CD14-positive monocyte (primary cell): ENCODE data around the gene HLCS. TPM values are rescaled to one million over a fixed set of nuclear protein-coding genes. Genes with fewer than 3 reads are reported as not detected.

Experiments used
- DNase-seq, 3 donors: peaks; one replicate each; pipeline ENCODE4 v3.0.0-alpha.2; 2011 to 2022
- H2AFZ ChIP-seq: 2 replicates; pipeline ENCODE4 v1.6.0; 2012; ENCODE audit warnings: mild to moderate bottlenecking, low read depth, low read length, inconsistent platforms; ENCODE audit not compliant: insufficient read depth, poor library complexity, severe bottlenecking
- H3K27ac ChIP-seq, 2 donors: 1 replicate in 1 of 2; 2 replicates in 1 of 2; pipeline ENCODE4 v1.5.1; 2012 to 2013; ENCODE audit warnings: low read length in 2 of 2, control low read depth in 1 of 2, inconsistent platforms in 1 of 2, low read depth in 1 of 2, mild to moderate bottlenecking in 1 of 2
- H3K27me3 ChIP-seq, 2 donors: one replicate each; pipeline versions ENCODE4 v1.6.0 to v1.6.1; 2011 to 2013; ENCODE audit warnings: low read length in 2 of 2; ENCODE audit not compliant: control insufficient read depth in 2 of 2, insufficient read depth in 2 of 2
- H3K36me3 ChIP-seq, 2 donors: replicated peaks in 1 of 2; 1 replicate in 1 of 2; 2 replicates in 1 of 2; pipeline versions ENCODE4 v1.5.1 to v1.6.1; 2012 to 2013; ENCODE audit warnings: low read length in 2 of 2, control low read depth in 1 of 2, inconsistent platforms in 1 of 2, mild to moderate bottlenecking in 1 of 2; ENCODE audit not compliant: insufficient read depth in 2 of 2, control insufficient read depth in 1 of 2
- H3K4me1 ChIP-seq, 2 donors: 1 replicate in 1 of 2; 2 replicates in 1 of 2; pipeline versions ENCODE4 v1.5.1 to v1.6.1; 2012 to 2013; ENCODE audit warnings: low read length in 2 of 2, control low read depth in 1 of 2, inconsistent platforms in 1 of 2, mild to moderate bottlenecking in 1 of 2, moderate library complexity in 1 of 2; ENCODE audit not compliant: insufficient read depth in 2 of 2, control insufficient read depth in 1 of 2
- H3K4me2 ChIP-seq: replicated peaks from 2 replicates; pipeline ENCODE3; 2012; ENCODE audit warnings: low read length, moderate library complexity, mild to moderate bottlenecking; ENCODE audit not compliant: poor library complexity, severe bottlenecking; ENCODE audit errors: extremely low read depth
- H3K4me3 ChIP-seq, 3 experiments: fragments of 200-600 bp in 1 of 3; sonication (generic) in 1 of 3; replicated peaks in 1 of 3; 1 replicate in 2 of 3; 2 replicates in 1 of 3; pipeline ENCODE4 v1.5.1; 2011 to 2013; ENCODE audit warnings: low read length in 3 of 3, mild to moderate bottlenecking in 3 of 3, control low read depth in 2 of 3, low read depth in 2 of 3, inconsistent platforms in 1 of 3, moderate library complexity in 1 of 3
- H3K79me2 ChIP-seq: 2 replicates; pipeline ENCODE4 v1.6.0; 2012; ENCODE audit warnings: mild to moderate bottlenecking, control low read depth, inconsistent platforms, low read length, moderate library complexity; ENCODE audit not compliant: insufficient read depth
- H3K9ac ChIP-seq: 2 replicates; pipeline ENCODE4 v1.6.0; 2017; ENCODE audit warnings: low read length, mild to moderate bottlenecking; ENCODE audit not compliant: insufficient read depth, poor library complexity, severe bottlenecking
- H3K9me3 ChIP-seq, 2 donors: replicated peaks in 1 of 2; 1 replicate in 1 of 2; 2 replicates in 1 of 2; pipeline versions ENCODE4 v1.5.1 to v1.6.1; 2012 to 2013; ENCODE audit warnings: low read length in 2 of 2, control low read depth in 1 of 2; ENCODE audit not compliant: control insufficient read depth in 1 of 2, insufficient read depth in 1 of 2
- H4K20me1 ChIP-seq: 2 replicates; pipeline ENCODE4 v1.6.0; 2012; ENCODE audit warnings: mild to moderate bottlenecking, low read length, control low read depth, moderate library complexity; ENCODE audit not compliant: insufficient read depth
- H3K27ac Mint-ChIP-seq, 7 donors: one replicate each; pipeline ENCODE4 v1.8.0; 2020; ENCODE audit warnings: mild to moderate bottlenecking in 7 of 7, mixed read lengths in 7 of 7, moderate library complexity in 6 of 7, inconsistent platforms in 2 of 7
- H3K27me3 Mint-ChIP-seq, 3 donors: one replicate each; pipeline ENCODE4 v1.8.0; 2021 to 2022; ENCODE audit warnings: low read depth in 3 of 3, mild to moderate bottlenecking in 3 of 3, mixed read lengths in 3 of 3, moderate library complexity in 3 of 3, inconsistent platforms in 1 of 3
- H3K36me3 Mint-ChIP-seq, 2 donors: one replicate each; pipeline ENCODE4 v1.8.0; 2020; ENCODE audit warnings: mixed read lengths in 2 of 2, inconsistent platforms in 1 of 2, mild to moderate bottlenecking in 1 of 2
- H3K4me1 Mint-ChIP-seq: one replicate; pipeline ENCODE4 v1.8.0; 2020; ENCODE audit warnings: mild to moderate bottlenecking, mixed read lengths
- H3K4me3 Mint-ChIP-seq, 2 donors: one replicate each; pipeline ENCODE4 v1.8.0; 2020; ENCODE audit warnings: mild to moderate bottlenecking in 2 of 2, mixed read lengths in 2 of 2, moderate library complexity in 1 of 2
- H3K9me3 Mint-ChIP-seq, 7 donors: one replicate each; pipeline ENCODE4 v1.8.0; 2020 to 2022; ENCODE audit warnings: mixed read lengths in 7 of 7, mild to moderate bottlenecking in 6 of 7, moderate library complexity in 6 of 7, inconsistent platforms in 2 of 7
- CTCF ChIP-seq: fragments of 200-600 bp; IDR thresholded peaks from one replicate; pipeline ENCODE4 v1.8.0; 2022; ENCODE audit warnings: antibody characterized with exemption, mild to moderate bottlenecking
- WGBS: methylation state at CpG from one replicate; pipeline ENCODE4 v1.1.5; 2013; ENCODE audit warnings: missing lambda C conversion rate; ENCODE audit not compliant: insufficient coverage; 5-methylcytosine and 5-hydroxymethylcytosine counted together
- intact Hi-C, 2 donors: fragments of 100-400 bp; cut with micrococcal nuclease; formaldehyde crosslinking; loops; one replicate each; pipeline versions ENCODE4 v1.15.0 to v1.15.1; 2023
- polyA plus RNA-seq, 3 donors: library from polyadenylated mRNA; depleted of rRNA in 1 of 3; unstranded in 2 of 3; stranded (reverse) in 1 of 3; fragments of 300-500 nt in 2 of 3; fragments of >200 nt in 1 of 3; fragmentation: Illumina TruSeq in 2 of 3; gene quantifications; 1 replicate in 2 of 3; 2 replicates in 1 of 3; pipeline ENCODE4 v1.2.3, GENCODE V29; 2012 to 2021

The HLCS gene
- polyA plus RNA-seq, 3 donors: 2.1 to 3.1 (median 2.2) TPM

- no peaks in the 10 kb centered on the region for H3K27me3 Mint-ChIP-seq
- Histone ChIP-seq H4K20me1 (no peaks in the 10 kb centered on the region), H3K9ac (no peak overlapping the region), H3K79me2 (no peaks in the 10 kb centered on the region), H3K4me1 (no peaks in the 10 kb centered on the region), H3K27ac (no peak overlapping the region), H3K4me3 (no peak overlapping the region), H3K9me3 (peaks cover 4 to 14% of the 10 kb centered on the region in 2 donors), H3K27me3 (no peaks in the 10 kb centered on the region), H3K36me3 (no peaks in the 10 kb centered on the region), H3K4me2 (no peak overlapping the region), H2AFZ (no peak overlapping the region)
- peaks cover 0 to 2% of the 10 kb centered on the region in 2 donors for H3K36me3 Mint-ChIP-seq
- intact Hi-C loops: no loop called here
- H3K4me1 Mint-ChIP-seq: no peaks in the 10 kb centered on the region
- H3K4me3 Mint-ChIP-seq: no peak overlapping the region
- peaks cover 2 to 23% (median 13%) of the 10 kb centered on the region in 7 donors for H3K9me3 Mint-ChIP-seq
- H3K27ac Mint-ChIP-seq: no peak overlapping the region
- DNase-seq: no peak
- TF ChIP-seq CTCF: no peak
- no CpG with 5 or more reads among the region's 1 CpG for WGBS
Observed at GRCh38 chr21:36873513-36873912, 93.0 kb downstream of the HLCS start.

- no peak overlapping the region for H3K9ac ChIP-seq
- H3K27me3 ChIP-seq: no peaks in the 10 kb centered on the region
- Mint-ChIP-seq H3K4me3 (no peak overlapping the region), H3K4me1 (peaks cover 3% of the 10 kb centered on the region), H3K9me3 (no peaks in the 10 kb centered on the region), H3K27me3 (peaks cover 0 to 5% (median 1%) of the 10 kb centered on the region in 3 donors), H3K27ac (no peak overlapping the region), H3K36me3 (no peaks in the 10 kb centered on the region)
- intact Hi-C loops: no loop called here
- DNase-seq: no peak
- no peak overlapping the region for H3K27ac ChIP-seq
- no peaks in the 10 kb centered on the region for H3K79me2 ChIP-seq
- no peak for TF ChIP-seq CTCF
- no peaks in the 10 kb centered on the region for H3K36me3 ChIP-seq
- WGBS: 92% methylated on average over 2 of the region's 4 CpGs
- no peak overlapping the region for H2AFZ ChIP-seq
- no peaks in the 10 kb centered on the region for H3K9me3 ChIP-seq
- no peaks in the 10 kb centered on the region for H4K20me1 ChIP-seq
- H3K4me2 ChIP-seq: no peak overlapping the region
- no peak overlapping the region for H3K4me3 ChIP-seq
- no peaks in the 10 kb centered on the region for H3K4me1 ChIP-seq
Observed at GRCh38 chr21:36867291-36867905, 99.1 kb downstream of the HLCS start.
